AG04450 (cell line): ENCODE measurements around the gene FBXO21. TPM values are rescaled to one million over a fixed set of nuclear protein-coding genes. Genes with fewer than 3 reads are reported as not detected.

ENCODE experiments used
- CTCF ChIA-PET: fragments of 300-600, 350-600 bp; formaldehyde crosslinking; extraction: SDS; loops from one replicate; lab custom pipeline; 2022; ENCODE audit warnings: antibody characterized with exemption, inconsistent platforms; lab: Charles Lee
- POLR2A ChIA-PET: fragments of 350-600 bp; formaldehyde crosslinking; extraction: SDS; loops from one replicate; lab custom pipeline; 2021; ENCODE audit warnings: antibody characterized with exemption, inconsistent platforms; lab: Yijun Ruan, JAX
- DNase-seq: peaks from one replicate; pipeline ENCODE4 v3.0.0-alpha.2; 2011; ENCODE audit warnings: low read depth, low spot score
- H3K27ac ChIP-seq: one replicate; pipeline ENCODE4 v1.5.1; 2012; ENCODE audit warnings: low read depth, low read length, control low read depth
- H3K27me3 ChIP-seq: one replicate; pipeline ENCODE4 v1.6.0; 2012; ENCODE audit warnings: low read length; ENCODE audit not compliant: control insufficient read depth, insufficient read depth
- H3K4me3 ChIP-seq: 2 replicates; pipeline ENCODE4 v1.5.1; 2011; ENCODE audit warnings: mild to moderate bottlenecking, low read depth, low read length, control low read depth
- H3K9me3 ChIP-seq: 2 replicates; pipeline ENCODE4 v1.5.1; 2012; ENCODE audit warnings: low read length; ENCODE audit not compliant: control insufficient read depth, insufficient read depth
- polyA plus RNA-seq: library from polyadenylated mRNA; depleted of rRNA; stranded (reverse); fragments of >200 nt; gene quantifications from 2 replicates; pipeline ENCODE4 v1.2.3, GENCODE V29; 2011
- TF ChIP-seq, protein P1 (sequence below): IDR thresholded peaks from 2 replicates; pipeline ENCODE4 v1.5.1; 2011; ENCODE audit warnings: low read depth, low read length, control low read depth, inconsistent platforms

FBXO21 gene
- polyA plus RNA-seq, 1 experiment: 38.9 TPM

DNA sequence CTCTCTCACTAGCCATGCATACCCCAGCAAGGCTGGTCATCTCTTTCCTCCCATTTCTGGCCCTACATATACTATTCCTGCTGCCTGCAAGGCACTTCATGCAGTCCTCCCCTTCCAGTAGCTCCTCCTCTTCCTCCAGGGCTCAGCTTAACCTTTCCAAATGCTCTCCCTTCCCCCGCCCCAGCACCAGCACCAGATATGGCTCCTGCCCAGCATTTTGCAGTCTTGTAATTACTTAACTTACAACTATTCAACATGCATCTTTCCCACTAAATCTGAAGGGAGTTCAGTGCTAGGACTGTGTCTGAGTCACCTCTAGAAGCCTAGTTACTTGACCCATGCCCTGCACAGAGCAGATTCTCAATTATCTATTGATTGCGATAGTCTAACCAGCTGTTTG is 1.8 kb upstream of the FBXO21 start:
- no peak overlapping the region for H3K4me3 ChIP-seq
- TF ChIP-seq, protein P1, sequence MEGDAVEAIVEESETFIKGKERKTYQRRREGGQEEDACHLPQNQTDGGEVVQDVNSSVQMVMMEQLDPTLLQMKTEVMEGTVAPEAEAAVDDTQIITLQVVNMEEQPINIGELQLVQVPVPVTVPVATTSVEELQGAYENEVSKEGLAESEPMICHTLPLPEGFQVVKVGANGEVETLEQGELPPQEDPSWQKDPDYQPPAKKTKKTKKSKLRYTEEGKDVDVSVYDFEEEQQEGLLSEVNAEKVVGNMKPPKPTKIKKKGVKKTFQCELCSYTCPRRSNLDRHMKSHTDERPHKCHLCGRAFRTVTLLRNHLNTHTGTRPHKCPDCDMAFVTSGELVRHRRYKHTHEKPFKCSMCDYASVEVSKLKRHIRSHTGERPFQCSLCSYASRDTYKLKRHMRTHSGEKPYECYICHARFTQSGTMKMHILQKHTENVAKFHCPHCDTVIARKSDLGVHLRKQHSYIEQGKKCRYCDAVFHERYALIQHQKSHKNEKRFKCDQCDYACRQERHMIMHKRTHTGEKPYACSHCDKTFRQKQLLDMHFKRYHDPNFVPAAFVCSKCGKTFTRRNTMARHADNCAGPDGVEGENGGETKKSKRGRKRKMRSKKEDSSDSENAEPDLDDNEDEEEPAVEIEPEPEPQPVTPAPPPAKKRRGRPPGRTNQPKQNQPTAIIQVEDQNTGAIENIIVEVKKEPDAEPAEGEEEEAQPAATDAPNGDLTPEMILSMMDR: no peak
- ChIA-PET CTCF (no interaction called here), POLR2A (no interaction called here)
- peaks cover 3% of the 10 kb centered on the region for H3K27me3 ChIP-seq
- H3K9me3 ChIP-seq: no peaks in the 10 kb centered on the region; the same call in 1 of the 2 replicates
- no peak overlapping the region for H3K27ac ChIP-seq
- no peak for DNase-seq

DNA sequence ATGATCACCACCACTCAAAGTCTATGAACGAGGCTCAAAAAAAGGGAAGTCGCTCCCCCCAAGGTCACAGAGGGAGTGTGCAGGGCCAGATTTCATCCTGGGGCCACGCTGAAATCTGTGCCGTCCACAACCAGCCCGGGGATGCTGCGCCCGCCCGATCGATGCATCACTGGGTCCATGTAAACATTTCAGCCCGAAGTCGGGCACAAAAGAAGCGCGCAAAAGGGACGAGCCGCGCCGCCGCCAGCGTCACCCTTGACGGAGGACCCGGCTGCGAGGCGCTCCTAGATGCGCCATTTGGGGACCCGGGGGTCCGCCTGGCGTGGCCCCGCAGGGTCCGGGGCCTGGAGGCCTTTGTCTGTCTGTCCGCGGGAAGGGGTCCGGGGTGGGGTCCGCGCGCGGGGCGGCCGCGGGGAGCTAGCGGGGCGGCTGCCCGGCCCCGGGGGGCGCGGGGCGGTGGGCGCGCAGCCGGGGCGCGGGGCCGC is 503 bp downstream of the FBXO21 start:
- TF ChIP-seq, protein P1: no peak
- ChIA-PET POLR2A (no interaction called here), CTCF (interaction anchor here (1.5 kb wide), 1 partner anchor 24 kb away, joined by 7 read pairs; no protein-coding TSS in a partner anchor)
- H3K4me3 ChIP-seq: peak overlapping the region; percentile 80
- peaks cover 3% of the 10 kb centered on the region for H3K27me3 ChIP-seq
- no peak for DNase-seq
- H3K9me3 ChIP-seq: no peaks in the 10 kb centered on the region; the same call in 1 of the 2 replicates
- peak overlapping the region; percentile 31 for H3K27ac ChIP-seq

DNA sequence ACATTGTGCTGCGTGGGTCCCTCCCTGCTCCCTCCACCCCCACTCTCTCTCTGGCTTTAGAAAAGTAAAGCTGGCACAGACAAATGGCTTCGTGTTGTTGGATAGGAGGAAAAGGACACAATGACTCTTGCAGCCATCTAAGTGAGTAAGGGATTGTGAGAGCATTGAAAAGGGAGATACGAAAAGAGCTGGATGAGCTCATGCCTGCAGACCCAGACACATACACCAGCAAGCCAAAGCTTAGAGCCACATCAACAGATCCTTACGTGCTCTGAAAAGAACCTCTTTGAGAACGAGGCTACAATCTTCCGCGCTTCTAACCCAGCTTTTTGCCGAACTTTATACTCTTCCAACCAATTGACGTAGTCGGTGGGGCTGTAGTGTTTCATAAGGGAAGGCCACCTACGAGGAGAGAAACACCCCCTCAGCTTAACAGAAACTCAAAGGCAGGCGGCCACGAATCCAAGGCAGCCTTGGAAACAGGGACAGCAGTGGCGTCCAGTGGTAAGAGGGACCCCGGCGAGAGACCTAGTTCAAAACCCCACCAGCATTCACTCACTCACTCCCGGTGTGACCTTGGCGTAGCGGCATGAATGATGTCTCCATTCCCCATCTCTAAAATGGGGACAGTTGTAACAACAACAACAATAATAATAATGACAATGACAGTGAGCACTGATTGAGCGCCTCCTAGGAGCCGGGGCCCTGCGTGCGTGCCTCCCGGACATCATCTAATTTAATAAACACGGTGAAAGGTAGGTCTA is 1.1 kb downstream of the FBXO21 start:
- TF ChIP-seq, protein P1: no peak
- Histone ChIP-seq H3K4me3 (peak overlapping the region; percentile 80), H3K9me3 (no peaks in the 10 kb centered on the region; the same call in 1 of the 2 replicates), H3K27ac (peak overlapping the region; percentile 31), H3K27me3 (peaks cover 3% of the 10 kb centered on the region)
- ChIA-PET POLR2A (no interaction called here), CTCF (interaction anchor here (0.7 to 1.5 kb wide), 3 partner anchors 24 to 1163 kb away, joined by 3 to 7 read pairs (median 3); no protein-coding TSS in a partner anchor)
- DNase-seq: peak; percentile 20

DNA sequence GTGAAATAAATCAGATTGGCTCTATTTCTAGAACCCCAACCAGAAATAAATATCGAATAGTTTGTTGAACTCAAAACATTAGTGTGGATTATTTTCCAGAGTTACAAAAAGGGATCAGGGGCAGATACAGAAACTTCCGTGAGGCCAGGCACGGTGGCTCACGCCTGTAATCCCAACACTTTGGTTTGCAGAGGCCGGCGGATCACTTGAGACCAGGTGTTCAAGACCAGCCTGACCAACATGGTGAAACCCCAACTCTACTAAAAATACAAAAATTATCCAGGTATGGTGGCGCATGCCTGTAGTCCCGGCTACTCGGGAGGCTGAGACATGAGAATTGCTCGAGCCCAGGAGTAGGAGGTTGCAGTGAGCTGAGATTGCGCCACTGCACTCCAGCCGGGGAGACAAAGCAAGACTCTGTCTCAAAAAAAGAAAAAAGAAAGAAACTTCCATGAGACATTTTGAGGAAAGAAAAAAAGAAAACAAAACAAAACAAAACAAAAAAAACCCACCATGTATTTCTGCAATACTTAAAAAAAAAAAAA is 2.1 kb downstream of the FBXO21 start:
- Histone ChIP-seq H3K9me3 (no peaks in the 10 kb centered on the region; the same call in 1 of the 2 replicates), H3K27me3 (peaks cover 3% of the 10 kb centered on the region), H3K27ac (no peak overlapping the region), H3K4me3 (no peak overlapping the region)
- ChIA-PET CTCF (interaction anchor here (0.7 to 1.5 kb wide), 2 partner anchors 25 to 1162 kb away, joined by 3 to 7 read pairs; no protein-coding TSS in a partner anchor), POLR2A (interaction anchor here (0.7 kb wide), 1 partner anchor 450 kb away, joined by 6 read pairs; the partner anchor contains the start of gene RNFT2)
- DNase-seq: no peak
- TF ChIP-seq, protein P1: no peak
